ENCODE data around the gene SEMA3E.

The SEMA3E gene

GRCh38 chr7:83337050-83337449 is 311.9 kb downstream of the SEMA3E start:
- FAIRE-seq = no peak

- FAIRE-seq = no peak
Measured at GRCh38 chr7:83326223-83326622, 322.7 kb downstream of the SEMA3E start.

GRCh38 chr7:83325083-83325482 is 323.9 kb downstream of the SEMA3E start:
- no peak for FAIRE-seq

GRCh38 chr7:83324596-83324995 is 324.3 kb downstream of the SEMA3E start:
- no peak for FAIRE-seq

- FAIRE-seq = no peak
Measured at GRCh38 chr7:83321011-83321410, 327.9 kb downstream of the SEMA3E start.

GRCh38 chr7:83313931-83314330 is 335.0 kb downstream of the SEMA3E start:
- peak; percentile 54 for FAIRE-seq

Data from endometrium (tissue), 2 donors.